H9 (cell line): Measurements from ENCODE around the gene PPP5C. TPM values are rescaled to one million over a fixed set of nuclear protein-coding genes. Genes with fewer than 3 reads are reported as not detected.

ENCODE experiments used
- DNase-seq: peaks from one replicate; pipeline ENCODE4 v3.0.0-alpha.2; 2017
- H2AFZ ChIP-seq: one replicate; pipeline ENCODE4 v1.6.1; 2013; ENCODE audit warnings: mild to moderate bottlenecking, low read length, control low read depth, moderate library complexity
- H2AK5ac ChIP-seq: 2 replicates; pipeline ENCODE4 v1.6.1; 2013; ENCODE audit warnings: low read length, control low read depth, mixed read lengths; ENCODE audit not compliant: insufficient read length
- H2BK120ac ChIP-seq: one replicate; pipeline ENCODE4 v1.6.1; 2013; ENCODE audit warnings: low read depth, mild to moderate bottlenecking, low read length, control low read depth, inconsistent platforms; ENCODE audit not compliant: poor library complexity, severe bottlenecking
- H2BK12ac ChIP-seq: 2 replicates; pipeline ENCODE4 v1.6.1; 2013; ENCODE audit warnings: low read length, control low read depth, mixed read lengths, low read depth; ENCODE audit not compliant: insufficient read length
- H2BK15ac ChIP-seq: 2 replicates; pipeline ENCODE4 v1.6.1; 2013; ENCODE audit warnings: low read depth, low read length, control low read depth
- H2BK20ac ChIP-seq: one replicate; pipeline ENCODE4 v1.6.1; 2013; ENCODE audit warnings: low read depth, mild to moderate bottlenecking, low read length, control low read depth, inconsistent platforms; ENCODE audit not compliant: poor library complexity, severe bottlenecking
- H2BK5ac ChIP-seq: 2 replicates; pipeline ENCODE4 v1.6.1; 2013; ENCODE audit warnings: low read length, control low read depth, mixed read lengths; ENCODE audit not compliant: insufficient read length
- H3K14ac ChIP-seq: 2 replicates; pipeline ENCODE4 v1.6.1; 2013; ENCODE audit warnings: low read length, control low read depth; ENCODE audit not compliant: insufficient read depth
- H3K18ac ChIP-seq: 2 replicates; pipeline ENCODE4 v1.6.1; 2013; ENCODE audit warnings: low read depth, mild to moderate bottlenecking, mixed read lengths, low read length, control low read depth; ENCODE audit not compliant: insufficient read length
- H3K23ac ChIP-seq: 2 replicates; pipeline ENCODE4 v1.6.1; 2013; ENCODE audit warnings: low read length, control low read depth, mixed read lengths, low read depth; ENCODE audit not compliant: insufficient read length
- H3K23me2 ChIP-seq: 2 replicates; pipeline ENCODE4 v1.6.1; 2013; ENCODE audit warnings: low read depth, mild to moderate bottlenecking, mixed read lengths, low read length, control low read depth; ENCODE audit not compliant: insufficient read length, poor library complexity, severe bottlenecking
- H3K27ac ChIP-seq: 2 replicates; pipeline ENCODE4 v1.5.1; 2013; ENCODE audit warnings: low read length, control low read depth, mixed read lengths, low read depth; ENCODE audit not compliant: insufficient read length
- H3K27me3 ChIP-seq: 2 replicates; pipeline ENCODE4 v1.6.1; 2013; ENCODE audit warnings: low read length, control low read depth, inconsistent platforms; ENCODE audit not compliant: insufficient read depth
- H3K4ac ChIP-seq: 2 replicates; pipeline ENCODE4 v1.6.1; 2013; ENCODE audit warnings: low read depth, mild to moderate bottlenecking, control low read depth, inconsistent platforms, low read length, moderate library complexity
- H3K4me1 ChIP-seq: 2 replicates; pipeline ENCODE4 v1.6.1; 2013; ENCODE audit warnings: low read length, control low read depth, inconsistent platforms; ENCODE audit not compliant: insufficient read depth
- H3K4me2 ChIP-seq: 2 replicates; pipeline ENCODE4 v1.6.1; 2013; ENCODE audit warnings: low read length, control low read depth, mixed read lengths; ENCODE audit not compliant: insufficient read length, insufficient read depth
- H3K56ac ChIP-seq: 2 replicates; pipeline ENCODE4 v1.6.1; 2013; ENCODE audit warnings: low read depth, mild to moderate bottlenecking, mixed read lengths, low read length, control low read depth; ENCODE audit not compliant: insufficient read length
- H3K79me1 ChIP-seq: 2 replicates; pipeline ENCODE4 v1.6.1; 2013; ENCODE audit warnings: low read depth, mild to moderate bottlenecking, moderate library complexity, low read length, control low read depth, inconsistent platforms; ENCODE audit not compliant: insufficient read depth, poor library complexity, severe bottlenecking
- H3K79me2 ChIP-seq: 2 replicates; pipeline ENCODE4 v1.6.1; 2013; ENCODE audit warnings: low read length, control low read depth, inconsistent platforms; ENCODE audit not compliant: insufficient read depth
- H3K9ac ChIP-seq: 2 replicates; pipeline ENCODE4 v1.6.1; 2013; ENCODE audit warnings: low read length, control low read depth, mixed read lengths; ENCODE audit not compliant: insufficient read length; ENCODE audit errors: extremely low read depth
- H3K9me3 ChIP-seq: one replicate; pipeline ENCODE4 v1.6.1; 2013; ENCODE audit warnings: low read depth, low read length, inconsistent platforms; ENCODE audit not compliant: control insufficient read depth
- H3T11ph ChIP-seq: one replicate; pipeline ENCODE4 v1.6.1; 2013; ENCODE audit warnings: mild to moderate bottlenecking, low read length, control low read depth, inconsistent platforms
- H4K20me1 ChIP-seq: one replicate; pipeline ENCODE4 v1.6.1; 2013; ENCODE audit not compliant: control insufficient read depth, insufficient read length, insufficient read depth
- H4K5ac ChIP-seq: 2 replicates; pipeline ENCODE4 v1.6.1; 2013; ENCODE audit warnings: low read depth, mild to moderate bottlenecking, mixed read lengths, low read length, control low read depth; ENCODE audit not compliant: insufficient read length
- H4K8ac ChIP-seq: replicated peaks from 2 replicates; pipeline ENCODE4 v1.6.1; 2013; ENCODE audit warnings: low read length, control low read depth, mixed read lengths, low read depth; ENCODE audit not compliant: insufficient read length
- H4K91ac ChIP-seq: 2 replicates; pipeline ENCODE4 v1.6.1; 2013; ENCODE audit warnings: low read depth, mild to moderate bottlenecking, moderate library complexity, mixed read lengths, low read length, control low read depth; ENCODE audit not compliant: insufficient read length
- H3K27ac Mint-ChIP-seq, 3 experiments: 2 replicates in 2 of 3; 3 replicates in 1 of 3; pipeline ENCODE4 v1.8.0; 2020 to 2021; ENCODE audit warnings: mixed read lengths in 3 of 3, mild to moderate bottlenecking in 1 of 3, moderate library complexity in 1 of 3
- H3K27me3 Mint-ChIP-seq: 2 replicates; pipeline ENCODE4 v1.8.0; 2021; ENCODE audit warnings: low read depth, mild to moderate bottlenecking, moderate library complexity, mixed read lengths
- H3K36me3 Mint-ChIP-seq, 3 experiments: 2 replicates in 2 of 3; 3 replicates in 1 of 3; pipeline ENCODE4 v1.8.0; 2020 to 2021; ENCODE audit warnings: low read depth in 3 of 3, mixed read lengths in 3 of 3; ENCODE audit not compliant: insufficient read depth in 1 of 3
- H3K4me1 Mint-ChIP-seq, 2 experiments: 2 replicates each; pipeline ENCODE4 v1.8.0; 2020; ENCODE audit warnings: mixed read lengths in 2 of 2
- H3K4me3 Mint-ChIP-seq, 2 experiments: 2 replicates in 1 of 2; 3 replicates in 1 of 2; pipeline ENCODE4 v1.8.0; 2020 to 2021; ENCODE audit warnings: mild to moderate bottlenecking in 2 of 2, mixed read lengths in 2 of 2, moderate library complexity in 1 of 2
- H3K9me3 Mint-ChIP-seq, 2 experiments: 2 replicates in 1 of 2; 3 replicates in 1 of 2; pipeline ENCODE4 v1.8.0; 2020; ENCODE audit warnings: mild to moderate bottlenecking in 2 of 2, mixed read lengths in 2 of 2, moderate library complexity in 1 of 2
- CTCF ChIP-seq: fragments of 200-600 bp; sonication (generic); conservative IDR thresholded peaks from 3 replicates; pipeline ENCODE4 v1.8.0; 2021; ENCODE audit warnings: antibody characterized with exemption, mild to moderate bottlenecking
- WGBS: extraction: QIAGEN DNeasy Blood & Tissue Kit; methylation state at CpG from one replicate; pipeline ENCODE4 v1.1.7; 2013; ENCODE audit warnings: missing lambda C conversion rate, low lambda C conversion rate, mixed read lengths; ENCODE audit not compliant: insufficient read length; ENCODE audit errors: extremely low coverage; 5-methylcytosine and 5-hydroxymethylcytosine counted together
- total RNA-seq: library from RNA; stranded (reverse); gene quantifications from 2 replicates; pipeline ENCODE4 v1.2.1, GENCODE V29; 2021

PPP5C gene
- total RNA-seq, 1 experiment from 2014 or later = 108 TPM

- H3K9me3 Mint-ChIP-seq = no peaks in the 10 kb centered on the region; a peak in 1 of 5 replicates
- H3T11ph ChIP-seq = no peak within 1 kb of the TSS
- no peaks in the 10 kb centered on the region for H3K36me3 Mint-ChIP-seq
- no peak within 1 kb of the TSS for H4K91ac ChIP-seq
- H3K23me2 ChIP-seq = peaks cover 14% of the 10 kb centered on the region
- peak within 1 kb of the TSS in 1 of 3 experiments; percentile 75; a peak in 3 of 7 replicates for H3K27ac Mint-ChIP-seq
- no peaks in the 10 kb centered on the region for H3K79me1 ChIP-seq
- peak within 1 kb of the TSS; percentile 38; the same call in 1 of the 2 replicates for H3K14ac ChIP-seq
- peak; percentile 93 for DNase-seq
- no peaks in the 10 kb centered on the region for H3K9me3 ChIP-seq
- H2AK5ac ChIP-seq = no peak within 1 kb of the TSS
- peak within 1 kb of the TSS; percentile 20 for H3K18ac ChIP-seq
- H4K20me1 ChIP-seq = no peaks in the 10 kb centered on the region
- no peak within 1 kb of the TSS for H4K5ac ChIP-seq
- H2BK5ac ChIP-seq = no peak within 1 kb of the TSS
- no peak within 1 kb of the TSS; the same call in 1 of the 2 replicates for H2BK15ac ChIP-seq
- peaks cover 43% of the 10 kb centered on the region for H3K27me3 Mint-ChIP-seq
- H3K4me2 ChIP-seq = peak within 1 kb of the TSS; percentile 40
- H3K4me1 ChIP-seq = no peaks in the 10 kb centered on the region
- no peak within 1 kb of the TSS for H2BK120ac ChIP-seq
- no peak within 1 kb of the TSS for H2BK12ac ChIP-seq
- H3K56ac ChIP-seq = no peak within 1 kb of the TSS
- H4K8ac ChIP-seq = no peak within 1 kb of the TSS
- H3K9ac ChIP-seq = no peak within 1 kb of the TSS
- H3K27me3 ChIP-seq = no peaks in the 10 kb centered on the region; the same call in none of the 2 replicates
- no peak within 1 kb of the TSS for H2AFZ ChIP-seq
- peak within 1 kb of the TSS; percentile 70 to 79 for H3K4me3 Mint-ChIP-seq
- no peaks in the 10 kb centered on the region for H3K79me2 ChIP-seq
- WGBS = no CpG with 5 or more reads among the region's 52 CpGs
- H3K23ac ChIP-seq = no peak within 1 kb of the TSS
- no peak within 1 kb of the TSS for H3K4ac ChIP-seq
- no peak for TF ChIP-seq CTCF
- peaks cover 26 to 38% of the 10 kb centered on the region in 2 experiments for H3K4me1 Mint-ChIP-seq
- no peak within 1 kb of the TSS for H3K27ac ChIP-seq
- no peak within 1 kb of the TSS for H2BK20ac ChIP-seq
These were observed 81.6 kb downstream of the PPP5C start, which contains the start of gene PNMA8C for GRCh38 chr19:46428239-46429135. TSS of gene PNMA8C (minus strand) at chr19:46428936. CDS start at chr19:46428359, 577 bp downstream.
